GM18519 (cell line): ENCODE data around the gene TRIM59.

Source experiments
- ATAC-seq: cut with Tn5 transposase; IDR thresholded peaks from one replicate; pipeline ENCODE4 v1.9.1; 2021; ENCODE audit warnings: mild to moderate bottlenecking, moderate library complexity; ENCODE audit not compliant: unreplicated experiment, low FRiP score

The TRIM59 gene

DNA sequence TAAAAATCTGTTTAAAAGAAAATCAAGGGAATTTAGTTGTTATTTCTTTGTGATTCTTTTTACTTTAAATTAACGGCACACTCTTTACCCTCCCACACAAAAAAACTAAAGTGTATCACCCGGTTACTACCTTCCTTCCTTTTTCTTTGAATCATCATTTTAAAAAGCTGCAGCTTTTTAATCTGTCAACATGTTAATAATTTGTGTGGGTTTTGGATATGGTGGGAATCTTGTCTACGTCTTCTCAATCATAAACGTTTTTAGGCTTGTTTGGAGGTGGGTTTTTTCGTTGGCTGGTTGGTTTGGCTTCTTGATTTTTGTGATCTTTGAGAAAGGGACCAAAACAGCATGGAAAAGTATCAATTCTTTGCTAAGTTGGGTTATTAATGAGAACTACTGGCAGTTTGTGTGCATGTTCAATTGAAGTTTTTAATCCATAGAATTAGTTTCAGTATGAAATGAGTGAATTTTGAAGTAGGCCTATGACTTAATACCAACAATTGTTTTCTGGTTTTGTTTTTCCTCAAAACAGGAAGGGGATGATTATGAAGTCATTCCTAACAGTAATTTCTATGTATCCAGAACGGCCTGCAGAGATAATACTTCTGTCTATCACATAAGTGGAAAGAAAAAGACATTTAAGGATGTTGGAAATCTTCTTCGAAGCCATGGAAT, 45.7 kb downstream of the TRIM59 start:
- ATAC-seq, result no peak

DNA sequence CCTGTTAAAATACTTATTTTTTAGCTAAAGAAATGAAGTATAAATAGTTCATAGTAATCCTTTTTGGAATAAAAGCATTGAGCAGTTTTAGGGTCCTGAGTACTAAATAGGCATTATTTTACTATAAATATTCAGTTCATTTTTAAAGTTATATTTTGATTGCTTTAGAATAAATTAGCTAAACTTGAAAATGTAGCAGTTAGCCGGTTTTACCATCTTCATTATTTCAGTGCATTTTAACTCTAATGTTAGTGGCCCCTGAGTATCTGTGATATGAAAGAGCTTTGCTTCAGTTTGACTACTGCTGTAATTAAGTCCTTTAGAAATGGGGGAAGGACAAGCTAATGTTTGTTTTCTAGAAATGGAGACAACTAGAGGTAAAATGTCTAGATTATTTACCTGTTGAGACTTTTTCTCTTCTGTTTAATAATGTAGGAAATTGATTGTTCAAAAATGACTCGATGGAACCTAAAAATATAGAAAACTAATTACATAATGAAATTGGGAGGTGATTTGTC, 46.5 kb downstream of the TRIM59 start:
- ATAC-seq, result no peak

- ATAC-seq, result no peak
Measured at GRCh38 chr3:160402221-160403027, 47.2 kb downstream of the TRIM59 start.

DNA sequence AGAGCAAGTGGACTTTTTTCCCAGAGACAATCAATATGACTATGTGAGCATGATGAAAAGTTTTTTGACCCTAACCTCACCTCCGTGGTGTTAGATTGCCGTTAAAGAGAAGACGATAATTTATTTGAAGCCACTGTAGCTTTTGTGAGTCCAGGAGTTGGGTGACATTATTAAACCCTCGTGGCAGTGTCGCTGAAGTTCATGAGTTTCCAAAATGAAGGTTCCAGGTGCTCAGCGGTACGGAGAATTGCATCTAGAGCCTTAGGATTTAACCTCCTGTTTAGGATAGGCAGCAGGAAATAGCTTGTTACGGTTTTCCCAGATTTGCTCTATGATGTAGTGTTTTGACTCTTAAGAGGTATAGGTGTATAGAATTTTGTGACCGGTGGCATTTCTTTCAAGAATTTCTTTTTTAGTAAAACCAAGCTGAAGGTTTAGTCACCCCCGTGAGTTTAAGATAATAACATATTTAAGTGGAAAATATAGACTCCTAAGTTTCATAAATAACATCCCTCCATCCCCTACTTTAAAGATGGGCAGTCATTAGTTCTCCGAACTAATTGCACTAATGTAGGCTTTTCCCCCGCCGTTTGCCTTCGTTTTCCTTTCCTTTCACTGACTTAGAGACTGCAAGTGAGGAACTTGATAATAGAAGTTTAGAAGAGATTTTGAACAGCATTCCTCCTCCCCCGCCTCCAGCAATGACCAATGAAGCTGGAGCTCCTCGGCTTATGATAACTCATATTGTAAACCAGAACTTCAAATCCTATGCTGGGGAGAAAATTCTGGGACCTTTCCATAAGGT, 48.1 kb downstream of the TRIM59 start:
- ATAC-seq, result no peak

- no peak for ATAC-seq
Measured at GRCh38 chr3:160400702-160401150, 48.9 kb downstream of the TRIM59 start.

DNA sequence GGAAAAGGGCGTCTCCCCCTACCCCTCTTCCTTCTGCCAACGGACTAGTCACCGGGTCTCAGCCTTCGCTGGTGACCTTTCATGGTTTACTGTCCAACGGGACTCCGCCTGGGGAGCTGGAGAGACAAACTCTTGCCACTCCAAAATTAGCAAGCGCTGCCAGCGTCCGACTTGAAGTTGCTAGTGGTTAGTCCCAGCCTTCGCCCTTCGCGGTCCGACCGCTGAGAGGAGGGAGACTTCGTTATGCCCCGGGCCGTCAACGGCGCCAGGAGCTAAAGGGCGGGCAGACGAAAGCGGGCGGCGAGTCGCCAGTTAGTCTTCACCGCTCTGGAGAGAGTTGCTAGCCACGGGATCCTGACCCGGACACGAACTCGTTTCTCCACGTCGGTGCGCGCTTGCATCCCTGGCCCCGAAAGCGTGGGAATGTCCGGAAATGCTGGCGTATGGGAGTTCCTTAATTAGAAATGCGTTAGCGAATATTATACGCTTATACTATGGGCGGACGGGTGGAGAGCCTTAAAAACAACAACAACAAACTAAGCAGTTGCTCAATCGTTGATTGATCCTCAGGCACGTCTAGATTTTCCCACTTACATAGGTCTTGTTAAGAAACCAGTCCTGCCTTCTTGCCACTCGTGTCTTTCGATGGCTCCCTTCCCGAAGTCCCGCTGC, 49.4 kb downstream of the TRIM59 start:
- ATAC-seq, result no peak

DNA sequence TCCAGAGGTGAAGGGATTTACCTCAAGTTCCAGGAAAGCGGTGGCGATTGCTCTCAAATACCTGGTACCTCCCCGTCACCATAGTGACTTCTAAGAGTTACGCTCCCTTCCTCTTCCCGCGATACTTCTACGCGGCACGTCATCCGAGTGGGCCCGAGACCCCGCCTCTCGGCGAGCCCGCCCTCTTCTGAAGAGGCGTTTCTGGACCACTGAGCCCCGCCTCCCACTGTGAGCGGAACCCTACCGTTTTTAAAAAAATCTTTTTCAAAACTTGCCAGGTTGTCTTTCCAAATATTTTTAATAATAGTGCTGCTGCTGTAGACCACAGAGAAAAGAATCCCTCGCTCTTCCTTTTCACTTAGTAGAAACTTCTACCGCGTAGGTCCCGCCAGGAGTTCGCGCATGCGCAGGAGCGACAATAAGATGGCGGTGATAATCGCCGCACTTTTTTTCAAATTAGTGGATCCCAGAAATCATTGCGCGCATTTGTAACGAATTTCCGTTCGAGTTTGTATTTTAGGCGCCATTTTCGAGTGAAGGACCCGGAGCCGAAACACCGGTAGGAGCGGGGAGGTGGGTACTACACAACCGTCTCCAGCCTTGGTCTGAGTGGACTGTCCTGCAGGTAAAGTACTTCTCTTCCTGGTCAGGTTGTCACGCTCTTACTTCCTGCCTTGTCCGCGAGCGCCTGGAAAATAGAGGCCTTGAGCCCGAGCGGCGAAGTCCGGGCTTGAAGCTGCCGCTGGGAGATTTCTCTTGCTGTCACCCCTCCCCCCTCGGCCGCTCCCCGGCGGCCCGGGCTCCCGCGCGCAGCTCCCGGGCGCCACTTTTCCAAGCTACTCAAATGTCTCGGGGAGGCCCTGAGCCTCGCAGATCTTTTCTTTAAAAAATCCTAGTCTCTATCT, 50.2 kb downstream of the TRIM59 start, which contains the start of the genes IFT80 and SMC4:
Gene IFT80, minus strand, starts transcription at position 101 of the 905 bp plus-strand sequence. CDS start 14,625 bp downstream, outside the sequence.
Gene SMC4, plus strand, starts transcription at position 526 of the 905 bp plus-strand sequence. CDS start 1,177 bp downstream, outside the sequence.
- ATAC-seq, result peak; percentile 89

- peak; percentile 1 for ATAC-seq
Measured at GRCh38 chr3:160398820-160399124, 50.8 kb downstream of the TRIM59 start.

GRCh38 chr3:160395297-160395696, 54.3 kb downstream of the TRIM59 start:
- ATAC-seq, result no peak

DNA sequence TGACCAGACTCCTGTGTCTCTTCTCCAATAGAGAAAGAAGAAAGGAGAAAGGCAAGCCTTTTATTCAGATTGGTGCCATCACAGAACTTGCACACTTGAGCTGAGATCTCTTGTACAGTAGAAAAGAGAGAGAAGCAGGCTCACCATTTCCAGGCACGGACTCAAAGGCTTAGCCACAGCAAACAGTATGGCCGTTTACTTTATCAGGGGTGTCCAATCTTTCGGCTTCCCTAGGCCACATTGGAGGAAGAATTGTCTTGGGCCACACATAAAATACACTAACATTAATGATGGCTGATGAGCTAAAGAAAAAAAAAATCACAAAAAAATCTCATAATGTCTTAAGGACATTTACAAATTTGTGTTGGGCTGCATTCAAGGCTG, 55.6 kb downstream of the TRIM59 start:
- ATAC-seq, result no peak

DNA sequence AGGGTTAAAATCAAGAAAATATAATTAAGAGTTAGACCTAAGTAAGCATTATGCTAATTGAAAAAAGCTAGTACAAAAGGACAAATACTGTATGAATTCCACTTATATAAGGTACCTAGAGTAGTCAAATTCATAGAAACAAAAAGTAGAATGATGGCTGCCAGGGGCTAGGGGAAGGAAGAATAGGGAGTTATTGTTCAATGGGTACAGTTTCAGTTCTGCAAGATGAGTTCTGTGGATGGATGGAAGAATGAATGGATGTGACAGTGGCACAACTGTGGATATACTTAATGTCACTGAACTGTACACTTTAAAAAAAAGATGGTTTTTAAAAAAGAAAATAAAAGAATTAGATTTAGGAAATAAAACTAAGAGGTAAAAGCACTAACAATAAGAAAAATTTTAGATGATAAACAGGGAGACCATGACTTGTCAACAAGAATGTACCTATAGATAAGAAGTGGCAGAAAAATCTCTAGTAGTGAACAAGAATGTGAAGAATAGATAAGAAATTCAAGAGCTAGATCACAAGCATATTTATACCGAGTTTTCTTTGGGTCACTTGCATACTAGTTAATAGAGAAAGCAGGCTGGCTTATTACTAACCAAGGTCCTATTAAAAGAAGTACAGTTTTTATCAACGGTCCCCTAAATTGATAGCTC, 56.1 kb downstream of the TRIM59 start:
- no peak for ATAC-seq

- ATAC-seq, result no peak
Measured at GRCh38 chr3:160392798-160393197, 56.8 kb downstream of the TRIM59 start.

DNA sequence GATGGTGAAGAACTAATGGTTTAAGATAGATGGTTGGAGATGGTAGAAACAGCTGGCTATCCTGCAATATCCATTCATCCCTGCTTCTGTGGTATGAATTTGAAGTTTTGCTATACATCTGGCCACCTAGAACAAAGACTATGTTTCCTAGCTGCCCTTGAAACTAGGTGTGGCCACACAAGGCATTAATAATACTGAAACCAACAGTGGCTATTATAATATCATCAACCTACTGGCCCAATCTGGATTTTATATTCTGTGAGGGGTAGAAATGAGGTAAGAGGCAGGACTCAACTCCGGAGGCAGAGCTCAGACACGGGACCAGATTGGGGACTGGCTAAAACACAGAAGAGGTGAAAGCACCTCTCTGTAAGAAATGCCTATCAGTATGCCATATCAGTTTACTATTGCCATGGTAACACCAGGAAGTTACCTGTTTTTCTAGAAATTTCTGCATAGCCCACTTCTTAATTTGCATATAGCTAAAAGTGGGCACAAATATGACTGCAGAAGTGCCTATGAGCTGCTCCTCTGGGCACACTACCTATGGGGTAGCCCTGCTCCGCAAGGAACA, 58.9 kb downstream of the TRIM59 start:
- peak; percentile 44 for ATAC-seq
